ENCODE data around the gene ATG16L1.

ATG16L1 gene

GRCh38 chr2:233312874-233313273 lies 61.4 kb downstream of the ATG16L1 start:
- in situ Hi-C loops (cut with MboI; ENCODE audit: low sequenced_read_pairs, unreplicated experiment), result no loop called here
- DNase-seq (ENCODE audit: low spot score), result peak; percentile 51
- TF ChIP-seq, protein P1, sequence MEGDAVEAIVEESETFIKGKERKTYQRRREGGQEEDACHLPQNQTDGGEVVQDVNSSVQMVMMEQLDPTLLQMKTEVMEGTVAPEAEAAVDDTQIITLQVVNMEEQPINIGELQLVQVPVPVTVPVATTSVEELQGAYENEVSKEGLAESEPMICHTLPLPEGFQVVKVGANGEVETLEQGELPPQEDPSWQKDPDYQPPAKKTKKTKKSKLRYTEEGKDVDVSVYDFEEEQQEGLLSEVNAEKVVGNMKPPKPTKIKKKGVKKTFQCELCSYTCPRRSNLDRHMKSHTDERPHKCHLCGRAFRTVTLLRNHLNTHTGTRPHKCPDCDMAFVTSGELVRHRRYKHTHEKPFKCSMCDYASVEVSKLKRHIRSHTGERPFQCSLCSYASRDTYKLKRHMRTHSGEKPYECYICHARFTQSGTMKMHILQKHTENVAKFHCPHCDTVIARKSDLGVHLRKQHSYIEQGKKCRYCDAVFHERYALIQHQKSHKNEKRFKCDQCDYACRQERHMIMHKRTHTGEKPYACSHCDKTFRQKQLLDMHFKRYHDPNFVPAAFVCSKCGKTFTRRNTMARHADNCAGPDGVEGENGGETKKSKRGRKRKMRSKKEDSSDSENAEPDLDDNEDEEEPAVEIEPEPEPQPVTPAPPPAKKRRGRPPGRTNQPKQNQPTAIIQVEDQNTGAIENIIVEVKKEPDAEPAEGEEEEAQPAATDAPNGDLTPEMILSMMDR (IDR thresholded peaks at IDR 0.05; ENCODE audit: borderline replicate concordance, control extremely low read depth, extremely low read depth, insufficient read depth, missing control alignments), result no peak

DNA sequence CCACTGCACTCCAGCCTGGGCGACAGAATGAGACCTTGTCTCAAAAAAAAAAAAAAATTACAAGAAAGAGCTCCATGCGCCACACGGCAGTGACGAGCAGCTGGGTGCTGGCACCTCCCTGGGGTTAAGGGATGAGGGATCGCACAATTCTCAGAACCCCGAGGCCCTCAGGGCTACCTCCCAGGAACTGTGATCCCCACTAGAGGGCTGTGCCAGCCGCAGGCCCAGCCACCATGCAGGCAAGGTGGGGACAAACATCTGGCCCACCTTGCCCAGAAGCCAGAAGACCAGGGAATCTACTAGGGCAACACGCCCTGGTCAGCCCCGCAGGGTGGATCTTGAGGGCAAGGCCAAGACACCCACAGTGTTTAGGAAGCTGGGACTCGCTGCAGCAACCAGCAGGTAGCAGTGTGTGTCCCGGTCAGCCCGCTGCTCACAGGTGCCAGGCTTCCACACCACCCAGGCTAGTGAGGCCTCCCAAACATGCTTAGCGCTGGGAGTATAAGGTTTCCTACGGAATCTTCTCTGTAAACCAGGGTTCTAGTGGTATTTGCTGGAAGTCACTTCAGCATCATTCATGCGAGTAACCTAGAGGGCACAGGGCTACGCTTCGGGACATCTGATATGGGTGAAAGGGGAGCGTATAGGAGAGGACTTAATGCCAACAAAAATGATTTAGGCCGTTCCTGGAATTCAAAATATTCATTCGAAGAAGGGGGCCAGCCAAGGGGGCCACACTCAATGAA lies 62.9 kb downstream of the ATG16L1 start:
- TF ChIP-seq, protein P1 (IDR thresholded peaks at IDR 0.05; ENCODE audit: borderline replicate concordance, control extremely low read depth, extremely low read depth, insufficient read depth, missing control alignments), result no peak
- DNase-seq (ENCODE audit: low spot score), result no peak
- in situ Hi-C loops (cut with MboI; ENCODE audit: low sequenced_read_pairs, unreplicated experiment), result no loop called here

DNA sequence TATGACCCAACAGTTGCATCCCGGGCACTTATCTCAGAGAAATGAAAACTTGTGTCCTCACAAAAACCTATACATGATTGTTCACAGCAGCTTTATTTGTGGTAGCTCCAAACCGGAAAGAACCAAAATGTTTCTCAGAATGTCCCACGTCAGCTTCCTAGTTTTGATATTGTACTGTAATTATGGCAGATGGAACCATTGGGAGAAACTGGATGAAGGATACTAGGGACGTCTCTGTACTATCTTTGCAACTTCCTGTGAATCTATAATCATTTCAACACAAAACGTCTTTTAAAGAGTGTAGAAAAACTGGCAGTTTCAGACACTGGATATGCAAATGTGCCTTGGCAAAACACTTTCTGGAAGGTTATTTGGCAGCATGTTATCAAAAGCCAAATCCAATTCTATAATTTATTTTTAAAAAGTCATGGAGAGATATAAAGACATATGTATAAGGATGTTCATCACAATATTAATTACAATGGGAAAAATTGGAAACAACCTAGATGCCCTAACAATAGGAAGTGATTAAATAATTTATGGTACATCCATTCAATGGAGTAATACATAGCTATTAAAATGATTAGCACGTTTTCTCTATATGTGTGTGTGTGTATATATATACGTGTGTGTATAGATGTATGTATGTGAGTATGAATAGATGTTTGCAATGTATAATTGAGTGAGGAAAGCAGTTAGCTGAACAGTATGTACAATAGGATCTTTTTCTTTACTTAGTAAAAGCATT lies 65.9 kb downstream of the ATG16L1 start:
- in situ Hi-C loops (cut with MboI; ENCODE audit: low sequenced_read_pairs, unreplicated experiment), result no loop called here
- TF ChIP-seq, protein P1 (IDR thresholded peaks at IDR 0.05; ENCODE audit: borderline replicate concordance, control extremely low read depth, extremely low read depth, insufficient read depth, missing control alignments), result no peak
- DNase-seq (ENCODE audit: low spot score), result no peak

- in situ Hi-C loops (cut with MboI; ENCODE audit: low sequenced_read_pairs, unreplicated experiment), result no loop called here
- TF ChIP-seq, protein P1 (IDR thresholded peaks at IDR 0.05; ENCODE audit: borderline replicate concordance, control extremely low read depth, extremely low read depth, insufficient read depth, missing control alignments), result no peak
Observed at GRCh38 chr2:233319256-233319655, 67.8 kb downstream of the ATG16L1 start.

DNA sequence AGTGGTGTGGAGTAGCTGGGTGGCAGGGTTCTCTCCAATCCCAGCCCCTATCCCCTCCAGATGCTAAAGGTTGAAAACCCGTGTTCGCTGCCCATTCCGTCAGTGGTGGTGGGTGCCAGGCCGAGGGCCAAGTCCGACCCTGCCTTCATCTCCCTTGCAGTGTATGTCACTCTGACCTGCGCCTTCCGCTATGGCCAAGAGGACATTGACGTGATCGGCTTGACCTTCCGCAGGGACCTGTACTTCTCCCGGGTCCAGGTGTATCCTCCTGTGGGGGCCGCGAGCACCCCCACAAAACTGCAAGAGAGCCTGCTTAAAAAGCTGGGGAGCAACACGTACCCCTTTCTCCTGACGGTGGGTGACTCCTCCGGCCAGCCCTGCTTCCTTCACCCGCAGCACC lies 69.0 kb downstream of the ATG16L1 start:
- in situ Hi-C loops (cut with MboI; ENCODE audit: low sequenced_read_pairs, unreplicated experiment), result no loop called here

More at GRCh38 chr2:233319256-233319655, 67.8 kb downstream of the ATG16L1 start:
- no peak for DNase-seq (ENCODE audit: low spot score)

GRCh38 chr2:233321166-233321565 lies 69.7 kb downstream of the ATG16L1 start:
- TF ChIP-seq, protein P1 (IDR thresholded peaks at IDR 0.05; ENCODE audit: borderline replicate concordance, control extremely low read depth, extremely low read depth, insufficient read depth, missing control alignments), result no peak
- in situ Hi-C loops (cut with MboI; ENCODE audit: low sequenced_read_pairs, unreplicated experiment), result no loop called here
- DNase-seq (ENCODE audit: low spot score), result no peak

More for the DNA sequence above, 69.0 kb downstream of the ATG16L1 start:
- TF ChIP-seq, protein P1 (IDR thresholded peaks at IDR 0.05; ENCODE audit: borderline replicate concordance, control extremely low read depth, extremely low read depth, insufficient read depth, missing control alignments), result no peak
- DNase-seq (ENCODE audit: low spot score), result no peak
